PC-9 (cell line): ENCODE data around the gene FGF14. TPM values are rescaled to one million over a fixed set of nuclear protein-coding genes. Genes with fewer than 3 reads are reported as not detected.

Experiments
- BruUV-seq: library from RNA; stranded (reverse); fragments of 400-500 nt; replicated peaks from 2 replicates; lab custom pipeline; 2021; lab: Mats Ljungman, UMichigan
- CTCF ChIA-PET: fragments of 300-600 bp; sonication (Branson Sonifier 250); formaldehyde crosslinking; loops from one replicate; lab custom pipeline; 2022; ENCODE audit warnings: antibody characterized with exemption; lab: Charles Lee
- POLR2A ChIA-PET: fragments of 300-600 bp; sonication (Branson Sonifier 250); formaldehyde crosslinking; loops from one replicate; lab custom pipeline; 2022; ENCODE audit warnings: antibody characterized with exemption; ENCODE audit not compliant: unreplicated experiment; lab: Charles Lee
- DNase-seq, 2 experiments: peaks; one replicate each; pipeline versions ENCODE4 v3.0.0 to v3.0.0-alpha.2; 2015 to 2022; ENCODE audit warnings: mixed read lengths in 1 of 2
- H2AFZ ChIP-seq: fragments of 200-600 bp; sonication (generic); 2 replicates; pipeline ENCODE4 v1.8.1; 2017; ENCODE audit warnings: antibody characterized with exemption
- H3F3A ChIP-seq: fragments of 200-600 bp; sonication (generic); 2 replicates; pipeline ENCODE4 v1.8.1; 2017; ENCODE audit warnings: antibody characterized with exemption, mild to moderate bottlenecking, low read depth; ENCODE audit not compliant: insufficient read depth
- H3K27ac ChIP-seq: fragments of 200-600 bp; sonication (generic); 2 replicates; pipeline ENCODE4 v1.6.1; 2016; ENCODE audit warnings: mixed run types
- H3K27me3 ChIP-seq: fragments of 200-600 bp; sonication (generic); 2 replicates; pipeline ENCODE4 v1.6.1; 2016; ENCODE audit warnings: low read depth, mixed run types; ENCODE audit not compliant: insufficient read depth
- H3K36me3 ChIP-seq: fragments of 200-600 bp; sonication (generic); 2 replicates; pipeline ENCODE4 v1.6.1; 2016; ENCODE audit warnings: low read depth, mixed run types
- H3K4me1 ChIP-seq: fragments of 200-600 bp; sonication (generic); replicated peaks from 2 replicates; pipeline ENCODE4 v1.6.1; 2016; ENCODE audit warnings: mixed run types; ENCODE audit not compliant: insufficient read depth
- H3K4me2 ChIP-seq: fragments of 200-600 bp; sonication (generic); 2 replicates; pipeline ENCODE4 v1.6.1; 2017; ENCODE audit warnings: mixed run types
- H3K4me3 ChIP-seq: fragments of 200-600 bp; sonication (generic); 2 replicates; pipeline ENCODE4 v1.6.1; 2016; ENCODE audit warnings: mixed run types
- H3K79me2 ChIP-seq: fragments of 200-600 bp; sonication (generic); 2 replicates; pipeline ENCODE4 v1.6.1; 2017; ENCODE audit warnings: low read depth, mixed run types
- H3K9me2 ChIP-seq: fragments of 200-600 bp; sonication (generic); 2 replicates; pipeline ENCODE4 v1.8.1; 2017; ENCODE audit warnings: mild to moderate bottlenecking; ENCODE audit not compliant: insufficient read depth
- H3K9me3 ChIP-seq: fragments of 200-600 bp; sonication (generic); 2 replicates; pipeline ENCODE4 v1.8.1; 2016; ENCODE audit warnings: low read depth; ENCODE audit not compliant: insufficient read depth
- H4K20me1 ChIP-seq: fragments of 200-600 bp; sonication (generic); 2 replicates; pipeline ENCODE4 v1.8.1; 2017; ENCODE audit not compliant: insufficient read depth
- EZH2 ChIP-seq: fragments of 200-600 bp; sonication (generic); IDR thresholded peaks from 2 replicates; pipeline ENCODE4 v1.8.0; 2017; ENCODE audit warnings: antibody characterized with exemption, low read depth
- intact Hi-C: fragments of 100-400 bp; cut with micrococcal nuclease; formaldehyde crosslinking; loops from one replicate; pipeline ENCODE4 v1.10.0; 2022; ENCODE audit not compliant: unreplicated experiment
- total RNA-seq: library from RNA; stranded (reverse); gene quantifications from 2 replicates; pipeline ENCODE4 v1.2.3, GENCODE V29; 2021
- TF ChIP-seq, protein P1 (sequence below): fragments of 200-600 bp; sonication (generic); conservative IDR thresholded peaks from 2 replicates; pipeline ENCODE4 v1.6.1; 2017; ENCODE audit warnings: mixed run types, antibody characterized with exemption, mild to moderate bottlenecking, moderate library complexity

The FGF14 gene
- total RNA-seq, 1 experiment from 2014 or later = not detected

DNA sequence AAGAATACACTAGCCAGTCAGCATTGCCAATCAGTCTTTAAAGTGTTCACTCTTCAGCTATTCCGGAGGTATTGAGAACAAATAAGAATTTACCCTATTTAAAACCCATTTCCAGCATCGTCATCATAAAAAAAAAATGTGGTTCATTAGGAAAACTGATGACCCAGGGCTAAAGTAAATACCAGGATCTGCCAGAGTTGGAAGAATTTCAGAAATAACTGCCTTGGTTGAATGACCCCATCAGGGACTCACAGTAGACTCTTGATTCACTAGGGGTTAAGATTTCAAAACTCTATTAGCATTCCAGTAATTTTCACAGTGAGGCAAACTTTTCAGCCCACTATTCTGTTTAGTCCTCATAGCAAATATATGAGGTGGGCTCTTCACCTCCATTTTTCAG is 572.4 kb downstream of the FGF14 start:
- H3K36me3 ChIP-seq = no peaks in the 10 kb centered on the region
- no peak for TF ChIP-seq EZH2
- TF ChIP-seq, protein P1, sequence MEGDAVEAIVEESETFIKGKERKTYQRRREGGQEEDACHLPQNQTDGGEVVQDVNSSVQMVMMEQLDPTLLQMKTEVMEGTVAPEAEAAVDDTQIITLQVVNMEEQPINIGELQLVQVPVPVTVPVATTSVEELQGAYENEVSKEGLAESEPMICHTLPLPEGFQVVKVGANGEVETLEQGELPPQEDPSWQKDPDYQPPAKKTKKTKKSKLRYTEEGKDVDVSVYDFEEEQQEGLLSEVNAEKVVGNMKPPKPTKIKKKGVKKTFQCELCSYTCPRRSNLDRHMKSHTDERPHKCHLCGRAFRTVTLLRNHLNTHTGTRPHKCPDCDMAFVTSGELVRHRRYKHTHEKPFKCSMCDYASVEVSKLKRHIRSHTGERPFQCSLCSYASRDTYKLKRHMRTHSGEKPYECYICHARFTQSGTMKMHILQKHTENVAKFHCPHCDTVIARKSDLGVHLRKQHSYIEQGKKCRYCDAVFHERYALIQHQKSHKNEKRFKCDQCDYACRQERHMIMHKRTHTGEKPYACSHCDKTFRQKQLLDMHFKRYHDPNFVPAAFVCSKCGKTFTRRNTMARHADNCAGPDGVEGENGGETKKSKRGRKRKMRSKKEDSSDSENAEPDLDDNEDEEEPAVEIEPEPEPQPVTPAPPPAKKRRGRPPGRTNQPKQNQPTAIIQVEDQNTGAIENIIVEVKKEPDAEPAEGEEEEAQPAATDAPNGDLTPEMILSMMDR = no peak
- POLR2A ChIA-PET = no interaction called here

DNA sequence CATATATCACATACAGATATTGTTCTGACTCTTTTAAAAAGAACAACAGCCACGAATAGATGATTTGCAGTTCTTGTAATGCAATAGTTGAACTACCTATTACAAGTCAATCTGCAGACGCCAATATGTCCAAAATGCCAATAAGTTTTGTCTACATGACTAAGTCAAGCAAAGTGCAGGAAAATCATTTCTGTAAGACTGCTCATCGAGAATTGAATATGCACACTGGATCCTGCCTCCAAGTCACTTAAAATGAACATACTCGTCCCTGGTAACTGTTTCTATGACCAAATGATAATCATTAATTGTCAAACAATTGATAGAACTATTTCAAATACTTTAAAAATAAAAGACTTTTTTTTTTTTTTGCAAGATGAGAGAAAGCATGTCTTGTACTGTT is 573.7 kb downstream of the FGF14 start:
- Histone ChIP-seq H3F3A (no peaks in the 10 kb centered on the region), H3K9me3 (no peaks in the 10 kb centered on the region), H3K9me2 (no peaks in the 10 kb centered on the region; the same call in 1 of the 2 replicates), H2AFZ (no peak overlapping the region), H3K4me1 (no peaks in the 10 kb centered on the region), H3K4me3 (no peak overlapping the region), H3K27ac (no peak overlapping the region), H3K4me2 (no peak overlapping the region), H3K79me2 (no peaks in the 10 kb centered on the region), H3K36me3 (no peaks in the 10 kb centered on the region), H3K27me3 (peaks cover 37% of the 10 kb centered on the region), H4K20me1 (no peaks in the 10 kb centered on the region)
- POLR2A ChIA-PET = no interaction called here
- no peak for DNase-seq
- TF ChIP-seq EZH2 = no peak
- TF ChIP-seq, protein P1 = no peak
- intact Hi-C loops = no loop called here
- no TSS peak for BruUV-seq
- CTCF ChIA-PET = no interaction called here

More for the DNA sequence above, 572.4 kb downstream of the FGF14 start:
- CTCF ChIA-PET = no interaction called here
- Histone ChIP-seq H3K9me3 (no peaks in the 10 kb centered on the region), H3K27me3 (peaks cover 51% of the 10 kb centered on the region), H3K79me2 (no peaks in the 10 kb centered on the region), H3K9me2 (no peaks in the 10 kb centered on the region; the same call in 1 of the 2 replicates), H3K4me2 (no peak overlapping the region), H3K4me3 (no peak overlapping the region), H3K27ac (no peak overlapping the region), H2AFZ (no peak overlapping the region), H3K4me1 (no peaks in the 10 kb centered on the region), H4K20me1 (no peaks in the 10 kb centered on the region), H3F3A (no peaks in the 10 kb centered on the region)
- no TSS peak for BruUV-seq
- DNase-seq = no peak
- intact Hi-C loops = no loop called here

DNA sequence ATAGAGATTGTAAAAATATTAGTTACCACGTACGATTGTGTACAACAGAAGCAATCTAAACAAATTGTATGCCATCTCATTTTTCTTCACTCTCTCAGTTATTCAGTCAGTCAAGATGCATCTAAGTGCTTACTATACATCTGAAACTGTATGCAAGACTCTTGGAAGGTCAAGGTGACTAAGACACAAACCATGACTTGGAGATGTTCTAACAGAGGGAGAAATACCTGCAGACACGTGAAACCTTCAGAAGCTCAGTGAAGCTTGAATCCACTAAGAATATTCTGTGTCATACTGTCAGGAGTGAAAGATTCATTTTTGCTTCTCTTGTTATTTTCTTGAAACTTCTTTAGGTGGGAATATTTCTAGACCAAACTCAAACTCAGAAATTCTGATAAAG is 584.0 kb downstream of the FGF14 start:
- no peak for TF ChIP-seq EZH2
- TF ChIP-seq, protein P1 = no peak
- Histone ChIP-seq H3K9me3 (no peaks in the 10 kb centered on the region), H3K27me3 (no peaks in the 10 kb centered on the region), H3K4me1 (no peaks in the 10 kb centered on the region), H2AFZ (no peak overlapping the region), H3K9me2 (no peaks in the 10 kb centered on the region), H3F3A (no peaks in the 10 kb centered on the region), H3K4me3 (no peak overlapping the region), H3K79me2 (no peaks in the 10 kb centered on the region), H4K20me1 (no peaks in the 10 kb centered on the region), H3K36me3 (no peaks in the 10 kb centered on the region), H3K27ac (no peak overlapping the region), H3K4me2 (no peak overlapping the region)
- CTCF ChIA-PET = no interaction called here
- intact Hi-C loops = no loop called here
- no TSS peak for BruUV-seq
- DNase-seq = no peak
- POLR2A ChIA-PET = no interaction called here
